Dermis microvascular lymphatic vessel endothelial cell (primary cell): Measurements from ENCODE around the gene POLD3. TPM values are rescaled to one million over a fixed set of nuclear protein-coding genes. Genes with fewer than 3 reads are reported as not detected.

Experiments used
- DNase-seq, 2 donors: peaks; one replicate each; pipeline versions ENCODE4 v3.0.0 to v3.0.0-alpha.2; 2010; ENCODE audit warnings: low read depth in 2 of 2
- total RNA-seq: library from RNA; depleted of rRNA; stranded (reverse); fragments of >200 nt; gene quantifications from 2 replicates; pipeline ENCODE4 v1.2.1, GENCODE V29; 2014

POLD3 gene
- total RNA-seq, 1 donor from 2014 or later: 9.1 TPM

DNA sequence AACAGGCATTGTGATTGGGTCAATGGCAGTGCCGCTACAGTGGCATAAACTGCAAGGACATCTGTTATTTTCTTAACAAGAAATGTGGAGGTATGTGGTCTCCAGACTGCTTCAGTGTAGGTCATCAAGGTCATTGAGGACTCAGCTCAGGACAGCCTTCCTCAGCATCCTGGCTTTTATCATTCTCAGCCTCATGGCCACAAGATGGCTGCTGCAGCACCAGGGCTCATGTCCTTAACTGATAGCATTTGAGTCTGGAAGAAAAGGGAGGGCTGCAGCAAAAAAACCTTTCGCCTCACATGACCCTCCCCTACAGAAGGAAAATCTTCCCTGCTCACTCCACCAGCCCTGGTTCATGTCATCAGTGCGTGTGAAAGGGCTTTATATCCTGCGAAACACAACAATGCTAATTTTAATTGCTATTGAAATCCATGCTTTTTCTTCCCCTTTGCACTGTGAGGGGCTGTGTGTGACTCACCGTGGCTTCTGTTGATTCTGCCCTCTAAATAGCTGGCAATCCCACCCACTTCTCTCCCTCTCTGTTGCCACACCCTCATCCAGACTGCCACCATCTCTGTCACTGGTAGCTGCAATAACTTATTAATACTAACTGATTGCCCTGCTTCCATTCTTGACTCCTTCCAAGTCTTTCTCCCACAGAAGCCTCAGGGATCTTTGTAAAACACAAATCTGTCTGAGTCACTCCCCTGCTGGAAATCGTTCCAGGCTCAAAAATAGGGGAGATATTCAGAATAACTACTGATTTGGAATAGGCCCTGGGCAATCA is 95.0 kb downstream of the POLD3 start:
- peak in 1 of 2 donors; percentile 18 for DNase-seq

DNA sequence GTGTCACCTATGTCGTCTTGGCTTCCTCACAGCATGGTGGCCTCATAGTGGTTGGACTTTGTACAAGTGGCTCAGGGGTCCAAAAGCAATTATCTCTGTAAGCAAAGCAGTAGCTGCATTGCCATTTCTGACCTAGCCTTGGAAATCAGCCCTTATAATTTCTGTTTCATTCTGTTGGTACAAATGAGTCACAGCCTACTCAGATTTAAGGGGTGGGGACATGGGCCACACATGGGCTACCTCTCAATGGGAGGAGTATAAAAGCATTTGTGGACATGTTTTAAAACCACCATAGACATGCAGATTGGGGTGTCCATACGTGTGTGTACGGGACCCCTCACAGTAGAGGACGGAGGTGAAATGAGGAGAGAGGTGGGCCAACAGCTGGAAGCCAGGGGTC is 97.3 kb downstream of the POLD3 start:
- DNase-seq: no peak

DNA sequence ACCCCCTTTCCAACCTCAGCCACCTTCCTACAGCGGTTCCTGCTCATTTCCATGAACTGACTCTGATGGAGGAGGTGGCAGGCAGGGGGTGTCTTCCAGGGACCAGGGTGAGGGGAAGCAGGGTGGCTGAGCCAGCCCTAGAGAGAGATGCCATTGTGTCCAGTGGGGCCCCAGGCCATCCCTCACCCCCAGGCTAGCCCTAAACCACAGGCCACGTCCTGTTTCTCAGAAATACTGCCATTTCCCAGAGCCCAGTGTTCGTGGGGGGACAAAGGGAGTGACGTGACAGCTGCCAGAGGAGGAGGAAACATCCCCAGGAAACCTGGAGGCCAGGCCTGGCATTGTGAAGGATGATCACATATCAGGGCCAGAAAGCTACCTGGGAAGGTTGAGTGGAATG is 99.4 kb downstream of the POLD3 start:
- DNase-seq: no peak

Other genes with a start within 250 kb of the POLD3 start
- gene PGM2L1, start 194.1 kb upstream of the POLD3 start, total RNA-seq: 36.6 and 55.6 TPM in 2 replicates
- 0.51 and 1.0 TPM in 2 replicates for gene KCNE3, start 125.0 kb upstream of the POLD3 start, total RNA-seq
- gene LIPT2, start 98.9 kb upstream of the POLD3 start, total RNA-seq: 4.3 and 4.5 TPM in 2 replicates
- gene CHRDL2, start 138.8 kb downstream of the POLD3 start, total RNA-seq: 0.26 and 0.63 TPM in 2 replicates
- gene RNF169, start 156.3 kb downstream of the POLD3 start, total RNA-seq: 13.0 and 14.5 TPM in 2 replicates